ENCODE results near the gene ANTXRL.
"Not testable (repeated sequence)": the region's sequence is repeated elsewhere in the genome, so short reads cannot be mapped to it uniquely, and the experiment has no call there.

ANTXRL gene

GRCh38 chr10:46374410-46374809, 87.6 kb downstream of the ANTXRL start:
- not testable (repeated sequence) for DNase-seq

- not testable (repeated sequence) for DNase-seq
These were observed 88.6 kb downstream of the ANTXRL start, which contains the start of gene ANXA8L1 for GRCh38 chr10:46375406-46375805. Gene ANXA8L1 (plus strand): TSS chr10:46375776. CDS start chr10:46375852, 76 bp downstream.

DNA sequence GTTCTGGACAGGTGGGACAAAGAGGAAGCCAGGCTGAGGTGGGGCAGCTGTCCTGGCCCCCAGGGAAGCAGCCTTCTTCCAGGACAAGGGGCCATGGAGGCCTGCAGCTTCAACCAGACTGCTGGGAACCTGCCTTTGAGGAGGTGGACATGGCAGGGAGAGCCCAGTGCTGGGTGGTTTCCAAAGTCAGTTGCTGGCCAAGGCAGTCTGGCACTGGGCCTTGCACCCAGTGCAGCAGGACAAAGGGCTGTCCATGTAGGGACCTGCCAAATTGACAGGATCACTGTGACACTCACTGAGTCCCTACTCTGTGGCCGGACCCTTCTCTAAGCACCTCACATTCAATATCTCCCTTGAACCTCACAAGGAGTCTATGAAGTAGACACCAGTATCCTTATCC, 90.2 kb downstream of the ANTXRL start:
- DNase-seq, result not testable (repeated sequence)

GRCh38 chr10:46377651-46378050, 90.9 kb downstream of the ANTXRL start:
- not testable (repeated sequence) for DNase-seq

- not testable (repeated sequence) for DNase-seq
These were observed 91.3 kb downstream of the ANTXRL start for GRCh38 chr10:46378108-46378507.

- DNase-seq, result not testable (repeated sequence)
These were observed 92.5 kb downstream of the ANTXRL start for GRCh38 chr10:46379233-46379848.
